ENCODE measurements around the gene STIMATE.

DNA sequence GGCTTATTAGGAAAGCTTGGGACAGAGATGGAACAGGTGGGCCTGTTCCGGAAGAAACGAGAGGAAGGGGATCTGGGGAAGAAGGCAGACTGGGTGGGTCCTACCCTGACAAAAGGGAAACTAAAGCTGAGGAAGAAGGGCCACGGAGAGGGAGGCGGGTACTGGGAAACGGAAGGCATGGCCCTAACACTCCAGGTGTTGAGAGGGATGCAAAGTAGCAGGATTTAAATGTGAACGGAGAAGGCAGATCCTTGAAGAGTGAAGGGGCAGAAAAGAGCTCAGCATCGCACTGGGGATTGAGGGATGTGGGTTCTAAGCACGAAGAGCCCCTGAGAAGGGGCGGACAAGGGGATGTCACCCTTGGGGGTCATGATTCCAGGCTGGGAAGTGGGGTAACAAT, 735 bp downstream of the STIMATE start:
- TF ChIP-seq POLR2A (IDR thresholded peaks at IDR 0.05) = no peak
- TF ChIP-seq, protein P1, sequence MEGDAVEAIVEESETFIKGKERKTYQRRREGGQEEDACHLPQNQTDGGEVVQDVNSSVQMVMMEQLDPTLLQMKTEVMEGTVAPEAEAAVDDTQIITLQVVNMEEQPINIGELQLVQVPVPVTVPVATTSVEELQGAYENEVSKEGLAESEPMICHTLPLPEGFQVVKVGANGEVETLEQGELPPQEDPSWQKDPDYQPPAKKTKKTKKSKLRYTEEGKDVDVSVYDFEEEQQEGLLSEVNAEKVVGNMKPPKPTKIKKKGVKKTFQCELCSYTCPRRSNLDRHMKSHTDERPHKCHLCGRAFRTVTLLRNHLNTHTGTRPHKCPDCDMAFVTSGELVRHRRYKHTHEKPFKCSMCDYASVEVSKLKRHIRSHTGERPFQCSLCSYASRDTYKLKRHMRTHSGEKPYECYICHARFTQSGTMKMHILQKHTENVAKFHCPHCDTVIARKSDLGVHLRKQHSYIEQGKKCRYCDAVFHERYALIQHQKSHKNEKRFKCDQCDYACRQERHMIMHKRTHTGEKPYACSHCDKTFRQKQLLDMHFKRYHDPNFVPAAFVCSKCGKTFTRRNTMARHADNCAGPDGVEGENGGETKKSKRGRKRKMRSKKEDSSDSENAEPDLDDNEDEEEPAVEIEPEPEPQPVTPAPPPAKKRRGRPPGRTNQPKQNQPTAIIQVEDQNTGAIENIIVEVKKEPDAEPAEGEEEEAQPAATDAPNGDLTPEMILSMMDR (IDR thresholded peaks at IDR 0.05) = no peak

All from lower leg skin (tissue), 3 donors.